Myocyte (in vitro differentiated cells): ENCODE data around the gene ICE2. TPM values are rescaled to one million over a fixed set of nuclear protein-coding genes. Genes with fewer than 3 reads are reported as not detected.
A peak's percentile ranks its signal among the peaks of the same experiment; 100 is the strongest.

Source experiments
- DNase-seq: peaks from one replicate; pipeline ENCODE4 v3.0.0-alpha.2; 2012; ENCODE audit warnings: low read depth
- total RNA-seq: library from RNA; depleted of rRNA; stranded (reverse); fragments of >200 nt; gene quantifications from 2 replicates; pipeline ENCODE4 v1.2.3, GENCODE V29; 2014

ICE2 gene
- total RNA-seq, 1 donor from 2014 or later = 12.6 TPM

- DNase-seq = no peak
Observed at GRCh38 chr15:60494108-60494507, 15.2 kb upstream of the ICE2 start.

- no peak for DNase-seq
Observed at GRCh38 chr15:60493166-60493565, 14.2 kb upstream of the ICE2 start.

GRCh38 chr15:60486742-60487141 lies 7.8 kb upstream of the ICE2 start:
- no peak for DNase-seq

- no peak for DNase-seq
Observed at GRCh38 chr15:60485365-60486055, 6.6 kb upstream of the ICE2 start.

- no peak for DNase-seq
Observed at GRCh38 chr15:60483042-60483441, 4.1 kb upstream of the ICE2 start.

- DNase-seq = no peak
Observed at GRCh38 chr15:60480888-60481287, 1.9 kb upstream of the ICE2 start.

- no peak for DNase-seq
Observed at GRCh38 chr15:60480149-60480548, 1.2 kb upstream of the ICE2 start.

- peak; percentile 27 for DNase-seq
Observed at GRCh38 chr15:60479361-60480110, 594 bp upstream of the ICE2 start.

GRCh38 chr15:60477916-60478565 lies 901 bp downstream of the ICE2 start:
- DNase-seq = peak; percentile 51

- peak; percentile 53 for DNase-seq
Observed at GRCh38 chr15:60477164-60477563, 1.8 kb downstream of the ICE2 start.

- DNase-seq = no peak
Observed at GRCh38 chr15:60476713-60477112, 2.2 kb downstream of the ICE2 start.

- DNase-seq = no peak
Observed at GRCh38 chr15:60473135-60473534, 5.8 kb downstream of the ICE2 start.

- DNase-seq = peak; percentile 52
Observed at GRCh38 chr15:60471314-60471713, 7.6 kb downstream of the ICE2 start.

- no peak for DNase-seq
Observed at GRCh38 chr15:60469893-60470641, 8.9 kb downstream of the ICE2 start.

GRCh38 chr15:60464836-60465630 lies 13.9 kb downstream of the ICE2 start:
- DNase-seq = peak; percentile 30

- DNase-seq = no peak
Observed at GRCh38 chr15:60462027-60462426, 16.9 kb downstream of the ICE2 start.

- DNase-seq = no peak
Observed at GRCh38 chr15:60460931-60461330, 18.0 kb downstream of the ICE2 start.

GRCh38 chr15:60458721-60459120 lies 20.2 kb downstream of the ICE2 start:
- no peak for DNase-seq

- no peak for DNase-seq
Observed at GRCh38 chr15:60457985-60458384, 21.0 kb downstream of the ICE2 start.

GRCh38 chr15:60454824-60455223 lies 24.1 kb downstream of the ICE2 start:
- DNase-seq = no peak
